ENCODE data around the gene ZNF783. TPM values are rescaled to one million over a fixed set of nuclear protein-coding genes. Genes with fewer than 3 reads are reported as not detected.
"Not testable (repeated sequence)": the region's sequence is repeated elsewhere in the genome, so short reads cannot be mapped to it uniquely, and the experiment has no call there.

ZNF783 gene
- polyA plus RNA-seq, 1 donor (not counting 4 experiments of a cell fraction or from before 2014, with no cell fraction given) = 4.2 TPM

- no peaks in the 10 kb centered on the region for H3K27me3 ChIP-seq (ENCODE audit: control insufficient read depth, extremely low read depth, insufficient read depth, low read length)
- no peaks in the 10 kb centered on the region for H3K4me1 ChIP-seq (ENCODE audit: control insufficient read depth, extremely low read depth, insufficient read depth, low read length)
- H4K20me1 ChIP-seq (ENCODE audit: control insufficient read depth, extremely low read depth, insufficient read depth, low read length) = no peaks in the 10 kb centered on the region
- FAIRE-seq (no peak), DNase-seq (ENCODE audit: low read depth, low spot score) (no peak)
- TF ChIP-seq EZH2 (IDR thresholded peaks at IDR 0.05; ENCODE audit: low read length) (no peak), CTCF (optimal IDR thresholded peaks at IDR 0.05 in 1 of 3, IDR thresholded peaks at IDR 0.05 in 1 of 3, conservative IDR thresholded peaks at IDR 0.05 in 1 of 3; ENCODE audit: extremely low read depth in 1 of 3, insufficient read depth in 2 of 3, low read length in 3 of 3) (no peak)
- no peak overlapping the region for H3K9ac ChIP-seq (ENCODE audit: control insufficient read depth, extremely low read depth, insufficient read depth, low read length)
- H3K9me1 ChIP-seq (ENCODE audit: control insufficient read depth, extremely low read depth, insufficient read depth, low read length) = no peaks in the 10 kb centered on the region
- peaks cover 25% of the 10 kb centered on the region for H3K79me2 ChIP-seq (ENCODE audit: control insufficient read depth, insufficient read depth, low read length)
- H2AFZ ChIP-seq (ENCODE audit: control insufficient read depth, low read length) = no peak overlapping the region
- no peaks in the 10 kb centered on the region for H3K9me3 ChIP-seq (ENCODE audit: control insufficient read depth, low read depth, low read length)
- no peak overlapping the region for H3K27ac ChIP-seq (ENCODE audit: control insufficient read depth, insufficient read depth, low read length)
- peaks cover 5 to 18% of the 10 kb centered on the region in 2 experiments for H3K36me3 ChIP-seq (ENCODE audit: control insufficient read depth in 2 of 2, extremely low read depth in 1 of 2, insufficient read depth in 2 of 2, low read length in 2 of 2)
- dilution Hi-C loops (cut with MboI; ENCODE audit: extremely low pct_ligation_motif_present, low sequenced_read_pairs) = no loop called here
- no peak overlapping the region for H3K4me3 ChIP-seq (ENCODE audit: control insufficient read depth in 2 of 3, extremely low read depth in 1 of 3, insufficient read depth in 2 of 3, low read depth in 1 of 3, low read length in 3 of 3)
- no peak overlapping the region for H3K4me2 ChIP-seq (ENCODE audit: control insufficient read depth, extremely low read depth, insufficient read depth, low read depth, low read length)
Measured at GRCh38 chr7:149248777-149249176, 13.2 kb upstream of the ZNF783 start.

GRCh38 chr7:149250151-149250550 is 11.8 kb upstream of the ZNF783 start:
- H4K20me1 ChIP-seq (ENCODE audit: control insufficient read depth, extremely low read depth, insufficient read depth, low read length); H3K27ac ChIP-seq (ENCODE audit: control insufficient read depth, insufficient read depth, low read length); H3K4me1 ChIP-seq (ENCODE audit: control insufficient read depth, extremely low read depth, insufficient read depth, low read length); H2AFZ ChIP-seq (ENCODE audit: control insufficient read depth, low read length); FAIRE-seq; H3K27me3 ChIP-seq (ENCODE audit: control insufficient read depth, extremely low read depth, insufficient read depth, low read length); H3K9ac ChIP-seq (ENCODE audit: control insufficient read depth, extremely low read depth, insufficient read depth, low read length); H3K4me3 ChIP-seq (ENCODE audit: control insufficient read depth in 2 of 3, extremely low read depth in 1 of 3, insufficient read depth in 2 of 3, low read depth in 1 of 3, low read length in 3 of 3); H3K9me1 ChIP-seq (ENCODE audit: control insufficient read depth, extremely low read depth, insufficient read depth, low read length); H3K4me2 ChIP-seq (ENCODE audit: control insufficient read depth, extremely low read depth, insufficient read depth, low read depth, low read length); H3K9me3 ChIP-seq (ENCODE audit: control insufficient read depth, low read depth, low read length); dilution Hi-C loops (cut with MboI; ENCODE audit: extremely low pct_ligation_motif_present, low sequenced_read_pairs); DNase-seq (ENCODE audit: low read depth, low spot score): not testable (repeated sequence)
- Histone ChIP-seq H3K36me3 (ENCODE audit: control insufficient read depth in 2 of 2, extremely low read depth in 1 of 2, insufficient read depth in 2 of 2, low read length in 2 of 2) (peaks cover 13 to 28% of the 10 kb centered on the region in 2 experiments), H3K79me2 (ENCODE audit: control insufficient read depth, insufficient read depth, low read length) (peaks cover 20% of the 10 kb centered on the region)

- dilution Hi-C loops (cut with MboI; ENCODE audit: extremely low pct_ligation_motif_present, low sequenced_read_pairs); H3K9me1 ChIP-seq (ENCODE audit: control insufficient read depth, extremely low read depth, insufficient read depth, low read length): not testable (repeated sequence)
Measured at GRCh38 chr7:149251518-149251917, 10.5 kb upstream of the ZNF783 start.

More at GRCh38 chr7:149251518-149251917, 10.5 kb upstream of the ZNF783 start:
- H3K4me1 ChIP-seq (ENCODE audit: control insufficient read depth, extremely low read depth, insufficient read depth, low read length); H3K27ac ChIP-seq (ENCODE audit: control insufficient read depth, insufficient read depth, low read length); H3K9ac ChIP-seq (ENCODE audit: control insufficient read depth, extremely low read depth, insufficient read depth, low read length); H3K4me3 ChIP-seq (ENCODE audit: control insufficient read depth in 2 of 3, extremely low read depth in 1 of 3, insufficient read depth in 2 of 3, low read depth in 1 of 3, low read length in 3 of 3); DNase-seq (ENCODE audit: low read depth, low spot score); H3K27me3 ChIP-seq (ENCODE audit: control insufficient read depth, extremely low read depth, insufficient read depth, low read length); H3K9me3 ChIP-seq (ENCODE audit: control insufficient read depth, low read depth, low read length); H4K20me1 ChIP-seq (ENCODE audit: control insufficient read depth, extremely low read depth, insufficient read depth, low read length); H3K4me2 ChIP-seq (ENCODE audit: control insufficient read depth, extremely low read depth, insufficient read depth, low read depth, low read length); H2AFZ ChIP-seq (ENCODE audit: control insufficient read depth, low read length); FAIRE-seq: not testable (repeated sequence)
- peaks cover 16 to 30% of the 10 kb centered on the region in 2 experiments for H3K36me3 ChIP-seq (ENCODE audit: control insufficient read depth in 2 of 2, extremely low read depth in 1 of 2, insufficient read depth in 2 of 2, low read length in 2 of 2)
- H3K79me2 ChIP-seq (ENCODE audit: control insufficient read depth, insufficient read depth, low read length) = peaks cover 13% of the 10 kb centered on the region
